SW 1271 (cell line): ENCODE data around the gene HSD17B4.
A peak's percentile ranks its signal among the peaks of the same experiment; 100 is the strongest.
"Not testable (repeated sequence)": the region's sequence is repeated elsewhere in the genome, so short reads cannot be mapped to it uniquely, and the experiment has no call there.

Experiments used
- DNase-seq, 2 experiments: peaks; one replicate each; lab custom pipeline; 2025; lab: John Stamatoyannopoulos, UW

HSD17B4 gene

GRCh38 chr5:119452373-119453039 is at the start of gene HSD17B4:
Gene HSD17B4 (plus strand): TSS chr5:119452497. CDS start chr5:119452576, 79 bp downstream.
- DNase-seq: peak; percentile 63 to 89

- no peak for DNase-seq
Measured at GRCh38 chr5:119402555-119402954, 49.7 kb upstream of the HSD17B4 start.

- no peak for DNase-seq
Measured at GRCh38 chr5:119404033-119404432, 48.3 kb upstream of the HSD17B4 start.

GRCh38 chr5:119405419-119405818 is 46.9 kb upstream of the HSD17B4 start:
- no peak for DNase-seq

- no peak for DNase-seq
Measured at GRCh38 chr5:119406551-119407110, 45.7 kb upstream of the HSD17B4 start.

- no peak for DNase-seq
Measured at GRCh38 chr5:119409235-119409815, 43.0 kb upstream of the HSD17B4 start.

- no peak for DNase-seq
Measured at GRCh38 chr5:119410448-119411159, 41.7 kb upstream of the HSD17B4 start.

GRCh38 chr5:119411361-119412278 is 40.7 kb upstream of the HSD17B4 start:
- peak; percentile 39 to 90 for DNase-seq

GRCh38 chr5:119412279-119413227 is 39.7 kb upstream of the HSD17B4 start:
- no peak for DNase-seq

- not testable (repeated sequence) for DNase-seq
Measured at GRCh38 chr5:119414124-119414734, 38.1 kb upstream of the HSD17B4 start.

- no peak for DNase-seq
Measured at GRCh38 chr5:119417891-119418605, 34.2 kb upstream of the HSD17B4 start.

GRCh38 chr5:119418606-119419100 is 33.6 kb upstream of the HSD17B4 start:
- DNase-seq: no peak

GRCh38 chr5:119420169-119420568 is 32.1 kb upstream of the HSD17B4 start:
- no peak for DNase-seq

GRCh38 chr5:119426057-119426456 is 26.2 kb upstream of the HSD17B4 start:
- DNase-seq: no peak

- no peak for DNase-seq
Measured at GRCh38 chr5:119427060-119427459, 25.2 kb upstream of the HSD17B4 start.

GRCh38 chr5:119427596-119427995 is 24.7 kb upstream of the HSD17B4 start:
- DNase-seq: not testable (repeated sequence)

GRCh38 chr5:119428166-119428565 is 24.1 kb upstream of the HSD17B4 start:
- not testable (repeated sequence) for DNase-seq

- DNase-seq: not testable (repeated sequence)
Measured at GRCh38 chr5:119428574-119428973, 23.7 kb upstream of the HSD17B4 start.

GRCh38 chr5:119432674-119433237 is 19.5 kb upstream of the HSD17B4 start:
- DNase-seq: not testable (repeated sequence)
